SK-N-SH (cell line): ENCODE results near the gene RNF149. TPM values are rescaled to one million over a fixed set of nuclear protein-coding genes. Genes with fewer than 3 reads are reported as not detected.
"Not testable (repeated sequence)": the region's sequence is repeated elsewhere in the genome, so short reads cannot be mapped to it uniquely, and the experiment has no call there.

Source experiments
- CTCF ChIA-PET: fragments of 300-600, 350-600 bp; formaldehyde crosslinking; extraction: SDS; loops from one replicate; lab custom pipeline; 2021; lab: Yijun Ruan, JAX
- POLR2A ChIA-PET: fragments of 350-600 bp; sonication (Branson Sonifier 250); formaldehyde crosslinking; extraction: SDS; loops from one replicate; lab custom pipeline; 2020; ENCODE audit warnings: antibody characterized with exemption, inconsistent platforms; lab: Yijun Ruan, JAX
- DNase-seq: peaks from one replicate; pipeline ENCODE4 v3.0.0; 2012
- H2AFZ ChIP-seq: fragments of 200-600 bp; sonication (generic); 2 replicates; pipeline ENCODE4 v1.8.1; 2016; ENCODE audit warnings: antibody characterized with exemption, mild to moderate bottlenecking, low read depth
- H3F3A ChIP-seq: fragments of 200-600 bp; sonication (generic); replicated peaks from 2 replicates; pipeline ENCODE3; 2016; ENCODE audit warnings: antibody characterized with exemption, mild to moderate bottlenecking; ENCODE audit not compliant: insufficient read depth
- H3K27ac ChIP-seq, 2 experiments: fragments of 200-500 bp in 1 of 2; fragments of 200-600 bp in 1 of 2; sonication (Bioruptor generic) in 1 of 2; sonication (generic), shearing (Covaris generic) in 1 of 2; 2 replicates each; pipeline versions ENCODE4 v1.5.1 to v1.6.1; 2014 to 2016; ENCODE audit warnings: low read depth in 2 of 2, inconsistent platforms in 1 of 2, low read length in 1 of 2, mild to moderate bottlenecking in 1 of 2, mixed read lengths in 1 of 2
- H3K27me3 ChIP-seq: fragments of 200-600 bp; sonication (generic), shearing (Covaris generic); 2 replicates; pipeline ENCODE4 v1.6.1; 2016; ENCODE audit warnings: mixed run types; ENCODE audit not compliant: insufficient read depth
- H3K36me3 ChIP-seq, 2 experiments: fragments of 200-500 bp in 1 of 2; fragments of 200-600 bp in 1 of 2; sonication (Bioruptor generic) in 1 of 2; sonication (generic) in 1 of 2; replicated peaks in 1 of 2; 2 replicates each; pipeline versions ENCODE3 to v1.5.1; 2014 to 2016; ENCODE audit warnings: low read length in 1 of 2, mild to moderate bottlenecking in 1 of 2; ENCODE audit not compliant: insufficient read depth in 2 of 2, control insufficient read depth in 1 of 2
- H3K4me1 ChIP-seq, 2 experiments: fragments of 200-500 bp in 1 of 2; fragments of 200-600 bp in 1 of 2; sonication (Bioruptor generic) in 1 of 2; sonication (generic), shearing (Covaris generic) in 1 of 2; 2 replicates each; pipeline versions ENCODE4 v1.5.1 to v1.6.1; 2014 to 2016; ENCODE audit warnings: low read depth in 1 of 2, low read length in 1 of 2, mixed run types in 1 of 2; ENCODE audit not compliant: insufficient read depth in 2 of 2, control insufficient read depth in 1 of 2
- H3K4me2 ChIP-seq: fragments of 200-600 bp; sonication (generic), shearing (Covaris generic); 2 replicates; pipeline ENCODE4 v1.6.1; 2017; ENCODE audit warnings: mixed run types
- H3K4me3 ChIP-seq, 2 experiments: fragments of 200-500 bp in 1 of 2; fragments of 200-600 bp in 1 of 2; sonication (Bioruptor generic) in 1 of 2; sonication (generic), shearing (Covaris generic) in 1 of 2; 2 replicates each; pipeline versions ENCODE4 v1.5.1 to v1.8.1; 2014 to 2016; ENCODE audit warnings: low read depth in 2 of 2, inconsistent platforms in 1 of 2, low read length in 1 of 2, mild to moderate bottlenecking in 1 of 2, mixed read lengths in 1 of 2, moderate library complexity in 1 of 2
- H3K79me2 ChIP-seq: fragments of 200-600 bp; sonication (generic); 2 replicates; pipeline ENCODE4 v1.8.1; 2017; ENCODE audit warnings: mild to moderate bottlenecking; ENCODE audit not compliant: insufficient read depth
- H3K9ac ChIP-seq: fragments of 200-600 bp; sonication (generic); 2 replicates; pipeline ENCODE4 v1.6.1; 2017; ENCODE audit warnings: mixed run types
- H3K9me2 ChIP-seq: fragments of 200-600 bp; sonication (generic); 2 replicates; pipeline ENCODE4 v1.6.1; 2017; ENCODE audit warnings: mixed run types
- H3K9me3 ChIP-seq: fragments of 200-600 bp; sonication (generic); 2 replicates; pipeline ENCODE4 v1.6.1; 2017; ENCODE audit warnings: mixed run types, mild to moderate bottlenecking, moderate library complexity
- H4K20me1 ChIP-seq: fragments of 200-600 bp; sonication (generic); 2 replicates; pipeline ENCODE4 v1.6.1; 2017; ENCODE audit warnings: mild to moderate bottlenecking, mixed run types; ENCODE audit not compliant: insufficient read depth
- CHD2 ChIP-seq: fragments of 150-350 bp; IDR thresholded peaks from 2 replicates; pipeline ENCODE4 v1.6.1; 2018; ENCODE audit warnings: low read length; ENCODE audit not compliant: partially characterized antibody
- CTCF ChIP-seq: fragments of 200-600 bp; sonication (generic); IDR thresholded peaks from 2 replicates; pipeline ENCODE4 v1.6.1; 2017; ENCODE audit warnings: antibody characterized with exemption, mild to moderate bottlenecking, moderate library complexity
- EZH2phosphoT487 ChIP-seq: fragments of 200-600 bp; sonication (generic); IDR thresholded peaks from 2 replicates; pipeline ENCODE4 v1.6.1; 2017; ENCODE audit warnings: low read depth, mixed run types, mild to moderate bottlenecking, antibody characterized with exemption, moderate library complexity, borderline replicate concordance
- FOSL2 ChIP-seq: IDR thresholded peaks from 2 replicates; pipeline ENCODE4 v1.4.0; 2012; ENCODE audit warnings: low read depth, mild to moderate bottlenecking, moderate library complexity, borderline replicate concordance
- GABPA ChIP-seq: IDR thresholded peaks from 2 replicates; pipeline ENCODE4 v1.4.0; 2012; ENCODE audit warnings: low read depth, mild to moderate bottlenecking
- GATA2 ChIP-seq: sonication (generic); formaldehyde crosslinking; IDR thresholded peaks from 2 replicates; pipeline ENCODE4 v1.5.0; 2020; ENCODE audit warnings: mild to moderate bottlenecking, missing genetic modification reagents
- JUND ChIP-seq: IDR thresholded peaks from 2 replicates; pipeline ENCODE4 v1.4.0; 2012
- MAX ChIP-seq: IDR thresholded peaks from 2 replicates; pipeline ENCODE4 v1.4.0; 2012; ENCODE audit warnings: low read depth
- MEF2A ChIP-seq: IDR thresholded peaks from 2 replicates; pipeline ENCODE4 v1.4.0; 2012; ENCODE audit warnings: low read depth, borderline replicate concordance
- NFIC ChIP-seq: IDR thresholded peaks from 2 replicates; pipeline ENCODE4 v1.4.0; 2012; ENCODE audit warnings: borderline replicate concordance
- POLR2AphosphoS5 ChIP-seq: IDR thresholded peaks from 2 replicates; pipeline ENCODE4 v1.6.1; 2012; ENCODE audit warnings: low read depth, low read length
- RAD21 ChIP-seq: IDR thresholded peaks from 2 replicates; pipeline ENCODE4 v1.6.1; 2012; ENCODE audit warnings: mild to moderate bottlenecking, low read length
- REST ChIP-seq: IDR thresholded peaks from 2 replicates; pipeline ENCODE4 v1.6.1; 2012; ENCODE audit warnings: mild to moderate bottlenecking, low read depth, low read length, moderate library complexity
- RFX5 ChIP-seq: IDR thresholded peaks from 2 replicates; pipeline ENCODE4 v1.6.1; 2012; ENCODE audit warnings: mild to moderate bottlenecking, improper control_type of control experiment, low read length
- TAF1 ChIP-seq: IDR thresholded peaks from 2 replicates; pipeline ENCODE4 v1.6.1; 2012; ENCODE audit warnings: low read depth, mild to moderate bottlenecking, low read length, moderate library complexity, borderline replicate concordance
- TCF12 ChIP-seq: IDR thresholded peaks from 2 replicates; pipeline ENCODE4 v1.4.0; 2012
- WGBS: methylation state at CpG from one replicate; pipeline ENCODE4 v1.1.6; 2017; ENCODE audit warnings: low lambda C conversion rate; 5-methylcytosine and 5-hydroxymethylcytosine counted together
- polyA plus RNA-seq, 3 experiments: library from polyadenylated mRNA; depleted of rRNA; stranded (reverse); fragments of >200 nt; gene quantifications; 2 replicates each; pipeline ENCODE4 v1.2.3, GENCODE V29; 2012

RNF149 gene
- polyA plus RNA-seq, 1 of the 3 experiments (the other 2 are of a cell fraction), result 15.3 TPM

GRCh38 chr2:101237944-101238343, 70.6 kb downstream of the RNF149 start:
- CTCF ChIA-PET, result interaction anchor here (1.1 kb wide), 1 partner anchor 14 kb away, joined by 4 read pairs; the partner anchor contains the start of gene CNOT11
- H3K4me2 ChIP-seq, H3K9me2 ChIP-seq, H3K79me2 ChIP-seq, H2AFZ ChIP-seq, H3K4me1 ChIP-seq, H3K27ac ChIP-seq, DNase-seq, H4K20me1 ChIP-seq, H3K9me3 ChIP-seq, POLR2A ChIA-PET, H3K9ac ChIP-seq, H3F3A ChIP-seq, H3K36me3 ChIP-seq, H3K27me3 ChIP-seq, H3K4me3 ChIP-seq: not testable (repeated sequence)
- 96% methylated on average over 5 of the region's 5 CpGs for WGBS

- H3F3A ChIP-seq, POLR2A ChIA-PET, H2AFZ ChIP-seq, H3K27ac ChIP-seq, H3K4me3 ChIP-seq, H3K4me1 ChIP-seq, H3K4me2 ChIP-seq, H3K36me3 ChIP-seq, H3K9ac ChIP-seq, H4K20me1 ChIP-seq, H3K9me3 ChIP-seq, DNase-seq, H3K79me2 ChIP-seq, CTCF ChIA-PET, H3K9me2 ChIP-seq, H3K27me3 ChIP-seq: not testable (repeated sequence)
- 0% methylated on average over 1 of the region's 1 CpG for whole genome bisulfite sequencing
Observed at GRCh38 chr2:101235956-101236355, 72.5 kb downstream of the RNF149 start.

- H2AFZ ChIP-seq, result no peak overlapping the region
- H3K27me3 ChIP-seq, result no peaks in the 10 kb centered on the region
- no peaks in the 10 kb centered on the region for H3K9me3 ChIP-seq
- H3K9me2 ChIP-seq, result no peaks in the 10 kb centered on the region
- no peak overlapping the region for H3K4me3 ChIP-seq
- H3K36me3 ChIP-seq, result no peaks in the 10 kb centered on the region
- DNase-seq, result no peak
- H3K79me2 ChIP-seq, result no peaks in the 10 kb centered on the region
- ChIA-PET CTCF (no interaction called here), POLR2A (no interaction called here)
- H3K4me2 ChIP-seq, result no peak overlapping the region
- H3K9ac ChIP-seq, result no peak overlapping the region
- H3K27ac ChIP-seq, result no peak overlapping the region
- no peaks in the 10 kb centered on the region for H3F3A ChIP-seq
- H3K4me1 ChIP-seq, result no peaks in the 10 kb centered on the region
- no peaks in the 10 kb centered on the region for H4K20me1 ChIP-seq
- WGBS, result 66% methylated on average over 12 of the region's 12 CpGs
- TF ChIP-seq EZH2phosphoT487, result no peak
- TF ChIP-seq CTCF, result no peak
- TF ChIP-seq RAD21, result no peak
- no peak for TF ChIP-seq TAF1
- no peak for TF ChIP-seq CHD2
- no peak for TF ChIP-seq NFIC
- no peak for TF ChIP-seq REST
- TF ChIP-seq TCF12, result no peak
- no peak for TF ChIP-seq MEF2A
- TF ChIP-seq JUND, result no peak
- no peak for TF ChIP-seq GABPA
- no peak for TF ChIP-seq POLR2AphosphoS5
- TF ChIP-seq FOSL2, result no peak
- TF ChIP-seq RFX5, result no peak
- no peak for TF ChIP-seq MAX
- no peak for TF ChIP-seq GATA2 (CRISPR knock-in tag)
Observed at GRCh38 chr2:101234169-101234938, 74.1 kb downstream of the RNF149 start.
